ENCODE results near the gene KCNB1.
A peak's percentile ranks its signal among the peaks of the same experiment; 100 is the strongest.

The KCNB1 gene

GRCh38 chr20:49469060-49469459 lies 13.4 kb downstream of the KCNB1 start:
- DNase-seq (ENCODE audit: low read depth in 2 of 2): no peak

GRCh38 chr20:49468412-49468811 lies 14.1 kb downstream of the KCNB1 start:
- DNase-seq (ENCODE audit: low read depth in 2 of 2): no peak

GRCh38 chr20:49466114-49466912 lies 16.2 kb downstream of the KCNB1 start:
- DNase-seq (ENCODE audit: low read depth in 2 of 2): no peak

- DNase-seq (ENCODE audit: low read depth in 2 of 2): no peak
Observed at GRCh38 chr20:49464556-49464955, 17.9 kb downstream of the KCNB1 start.

GRCh38 chr20:49462626-49463025 lies 19.8 kb downstream of the KCNB1 start:
- no peak for DNase-seq (ENCODE audit: low read depth in 2 of 2)

- DNase-seq (ENCODE audit: low read depth in 2 of 2): no peak
Observed at GRCh38 chr20:49461894-49462620, 20.4 kb downstream of the KCNB1 start.

GRCh38 chr20:49460916-49461315 lies 21.6 kb downstream of the KCNB1 start:
- no peak for DNase-seq (ENCODE audit: low read depth in 2 of 2)

GRCh38 chr20:49460131-49460530 lies 22.3 kb downstream of the KCNB1 start:
- DNase-seq (ENCODE audit: low read depth in 2 of 2): no peak

- no peak for DNase-seq (ENCODE audit: low read depth in 2 of 2)
Observed at GRCh38 chr20:49459684-49460083, 22.8 kb downstream of the KCNB1 start.

GRCh38 chr20:49457444-49457843 lies 25.0 kb downstream of the KCNB1 start:
- DNase-seq (ENCODE audit: low read depth in 2 of 2): no peak

- no peak for DNase-seq (ENCODE audit: low read depth in 2 of 2)
Observed at GRCh38 chr20:49456646-49457045, 25.8 kb downstream of the KCNB1 start.

GRCh38 chr20:49455691-49456090 lies 26.8 kb downstream of the KCNB1 start:
- DNase-seq (ENCODE audit: low read depth in 2 of 2): no peak

GRCh38 chr20:49452011-49452482 lies 30.4 kb downstream of the KCNB1 start:
- no peak for DNase-seq (ENCODE audit: low read depth in 2 of 2)

- DNase-seq (ENCODE audit: low read depth in 2 of 2): no peak
Observed at GRCh38 chr20:49450281-49450721, 32.2 kb downstream of the KCNB1 start.

- no peak for DNase-seq (ENCODE audit: low read depth in 2 of 2)
Observed at GRCh38 chr20:49448917-49449316, 33.6 kb downstream of the KCNB1 start.

- DNase-seq (ENCODE audit: low read depth in 2 of 2): peak in 1 of 2 experiments; percentile 5
Observed at GRCh38 chr20:49447946-49448809, 34.3 kb downstream of the KCNB1 start.

GRCh38 chr20:49447364-49447763 lies 35.1 kb downstream of the KCNB1 start:
- no peak for DNase-seq (ENCODE audit: low read depth in 2 of 2)

GRCh38 chr20:49446808-49447207 lies 35.7 kb downstream of the KCNB1 start:
- peak in 1 of 2 experiments; percentile 13 for DNase-seq (ENCODE audit: low read depth in 2 of 2)

- DNase-seq (ENCODE audit: low read depth in 2 of 2): no peak
Observed at GRCh38 chr20:49446080-49446479, 36.4 kb downstream of the KCNB1 start.

- no peak for DNase-seq (ENCODE audit: low read depth in 2 of 2)
Observed at GRCh38 chr20:49445176-49445575, 37.3 kb downstream of the KCNB1 start.

GRCh38 chr20:49444553-49444990 lies 37.9 kb downstream of the KCNB1 start:
- no peak for DNase-seq (ENCODE audit: low read depth in 2 of 2)

GRCh38 chr20:49437057-49437456 lies 45.4 kb downstream of the KCNB1 start:
- DNase-seq (ENCODE audit: low read depth in 2 of 2): no peak
